RWPE2 (cell line): ENCODE results near the gene PARVB.

Experiments used
- ATAC-seq: fragments of 200-7000 bp; cut with Tn5 transposase; 3 replicates; pipeline ENCODE4 v1.9.1; 2021; ENCODE audit warnings: low read depth
- DNase-seq: peaks from one replicate; pipeline ENCODE4 v3.0.0-alpha.2; 2020; ENCODE audit warnings: low spot score
- H3K27ac ChIP-seq: fragments of 450-650 bp; 2 replicates; pipeline ENCODE4 v1.5.1; 2017; ENCODE audit warnings: mild to moderate bottlenecking; ENCODE audit not compliant: poor library complexity, severe bottlenecking
- H3K27me3 ChIP-seq: fragments of 250-450 bp; sonication (Bioruptor Pico); 2 replicates; pipeline ENCODE4 v1.5.1; 2021; ENCODE audit warnings: mild to moderate bottlenecking, moderate library complexity; ENCODE audit not compliant: insufficient read depth, poor library complexity, severe bottlenecking
- H3K36me3 ChIP-seq: fragments of 250-450 bp; sonication (Bioruptor Pico); 2 replicates; pipeline ENCODE4 v1.5.1; 2020; ENCODE audit warnings: low read depth, mild to moderate bottlenecking, moderate library complexity
- H3K4me1 ChIP-seq: fragments of 250-450 bp; sonication (Bioruptor Pico); 2 replicates; pipeline ENCODE4 v1.5.1; 2021; ENCODE audit warnings: mild to moderate bottlenecking, moderate library complexity; ENCODE audit not compliant: insufficient read depth, poor library complexity, severe bottlenecking
- H3K4me3 ChIP-seq: fragments of 250-450 bp; sonication (Bioruptor Pico); 2 replicates; pipeline ENCODE4 v1.5.1; 2021; ENCODE audit warnings: mild to moderate bottlenecking, moderate library complexity; ENCODE audit not compliant: severe bottlenecking
- H3K9me3 ChIP-seq: fragments of 250-450 bp; sonication (Bioruptor Pico); 2 replicates; pipeline ENCODE4 v1.5.1; 2021; ENCODE audit warnings: mild to moderate bottlenecking, moderate library complexity; ENCODE audit not compliant: severe bottlenecking
- CTCF ChIP-seq: fragments of 450-650 bp; IDR thresholded peaks from one replicate; pipeline ENCODE4 v1.5.1; 2017; ENCODE audit warnings: mild to moderate bottlenecking, moderate library complexity; ENCODE audit not compliant: poor library complexity, severe bottlenecking

PARVB gene

GRCh38 chr22:44116331-44116730, 92.2 kb downstream of the PARVB start:
- DNase-seq = no peak
- Histone ChIP-seq H3K27me3 (no peaks in the 10 kb centered on the region), H3K9me3 (no peaks in the 10 kb centered on the region), H3K36me3 (no peaks in the 10 kb centered on the region), H3K4me1 (no peaks in the 10 kb centered on the region), H3K27ac (no peak overlapping the region), H3K4me3 (no peak overlapping the region)
- ATAC-seq = no peak
- TF ChIP-seq CTCF = no peak

GRCh38 chr22:44116755-44117684, 92.9 kb downstream of the PARVB start:
- H3K4me3 ChIP-seq = no peak overlapping the region
- no peaks in the 10 kb centered on the region for H3K36me3 ChIP-seq
- no peaks in the 10 kb centered on the region for H3K4me1 ChIP-seq
- DNase-seq (peak; percentile 14), ATAC-seq (no peak)
- no peaks in the 10 kb centered on the region for H3K27me3 ChIP-seq
- TF ChIP-seq CTCF = no peak
- H3K9me3 ChIP-seq = no peaks in the 10 kb centered on the region
- H3K27ac ChIP-seq = no peak overlapping the region

- DNase-seq (no peak), ATAC-seq (no peak)
- Histone ChIP-seq H3K27ac (no peak overlapping the region), H3K4me3 (no peak overlapping the region), H3K27me3 (no peaks in the 10 kb centered on the region), H3K36me3 (no peaks in the 10 kb centered on the region), H3K9me3 (no peaks in the 10 kb centered on the region), H3K4me1 (no peaks in the 10 kb centered on the region)
- no peak for TF ChIP-seq CTCF
These were observed 93.6 kb downstream of the PARVB start for GRCh38 chr22:44117746-44118145.

GRCh38 chr22:44118645-44119315, 94.7 kb downstream of the PARVB start:
- H3K27ac ChIP-seq = no peak overlapping the region
- ATAC-seq = no peak
- DNase-seq = no peak

More at GRCh38 chr22:44118645-44119315, 94.7 kb downstream of the PARVB start:
- no peaks in the 10 kb centered on the region for H3K27me3 ChIP-seq
- no peaks in the 10 kb centered on the region for H3K4me1 ChIP-seq
- no peaks in the 10 kb centered on the region for H3K9me3 ChIP-seq
- TF ChIP-seq CTCF = no peak
- no peak overlapping the region for H3K4me3 ChIP-seq
- H3K36me3 ChIP-seq = no peaks in the 10 kb centered on the region
